Suprapubic skin (tissue), 4 donors: ENCODE data around the gene PDE11A. TPM values are rescaled to one million over a fixed set of nuclear protein-coding genes. Genes with fewer than 3 reads are reported as not detected.
A peak's percentile ranks its signal among the peaks of the same experiment; 100 is the strongest.

Source experiments
- DNase-seq, 2 donors: peaks; one replicate each; pipeline ENCODE4 v3.0.0-alpha.2; 2019; ENCODE audit warnings: low spot score in 2 of 2
- H3K27ac ChIP-seq: fragments of 200-600 bp; sonication (generic); one replicate; pipeline ENCODE4 v1.5.1; 2019
- H3K27me3 ChIP-seq: fragments of 200-600 bp; sonication (generic); one replicate; pipeline ENCODE4 v1.5.1; 2019
- H3K36me3 ChIP-seq: fragments of 200-600 bp; sonication (generic); one replicate; pipeline ENCODE4 v1.5.1; 2019
- H3K4me1 ChIP-seq: fragments of 200-600 bp; sonication (generic); one replicate; pipeline ENCODE4 v1.5.1; 2019
- H3K4me3 ChIP-seq: fragments of 200-600 bp; sonication (generic); one replicate; pipeline ENCODE4 v1.5.1; 2019; ENCODE audit warnings: mild to moderate bottlenecking
- H3K9me3 ChIP-seq: fragments of 200-600 bp; sonication (generic); one replicate; pipeline ENCODE4 v1.5.1; 2019
- EP300 ChIP-seq: sonication (generic); formaldehyde crosslinking; IDR thresholded peaks from one replicate; pipeline ENCODE4 v1.6.1; 2017; ENCODE audit warnings: antibody characterized with exemption
- POLR2A ChIP-seq, 2 donors: fragments of 450-650 bp; IDR thresholded peaks; one replicate each; pipeline ENCODE4 v1.6.1; 2017; ENCODE audit warnings: antibody characterized with exemption in 2 of 2, mild to moderate bottlenecking in 2 of 2, moderate library complexity in 2 of 2
- POLR2AphosphoS5 ChIP-seq, 3 donors: sonication (generic); formaldehyde crosslinking; IDR thresholded peaks; one replicate each; pipeline ENCODE4 v1.6.1; 2017; ENCODE audit warnings: antibody characterized with exemption in 3 of 3
- WGBS: methylation state at CpG from one replicate; pipeline ENCODE4 v1.1.5; 2018; 5-methylcytosine and 5-hydroxymethylcytosine counted together
- total RNA-seq, 4 donors: library from RNA; depleted of rRNA; stranded (reverse); fragments of >200 nt; gene quantifications; one replicate each; pipeline ENCODE4 v1.1.0, GENCODE V29; 2016
- TF ChIP-seq, protein P1 (sequence below), 2 donors: fragments of 200-600 bp in 1 of 2; fragments of 450-650 bp in 1 of 2; sonication (generic) in 1 of 2; IDR thresholded peaks; one replicate each; pipeline ENCODE4 v1.5.1; 2016 to 2019; ENCODE audit warnings: antibody characterized with exemption in 2 of 2, mild to moderate bottlenecking in 1 of 2, moderate library complexity in 1 of 2

PDE11A gene
- total RNA-seq, result 1 to 10 TPM in 1 of 4 donors, under 1 TPM in 3; 0.08 to 1.0 (median 0.36) TPM

GRCh38 chr2:178072383-178073301 is at the start of gene PDE11A:
Gene PDE11A (minus strand): TSS chr2:178072777. CDS start chr2:178072437, 340 bp downstream.
- 4% methylated on average over 28 of the region's 44 CpGs for WGBS
- TF ChIP-seq POLR2AphosphoS5 (IDR thresholded peaks at IDR 0.05) (no peak), EP300 (no peak), POLR2A (IDR thresholded peaks at IDR 0.05) (no peak)
- TF ChIP-seq, protein P1, sequence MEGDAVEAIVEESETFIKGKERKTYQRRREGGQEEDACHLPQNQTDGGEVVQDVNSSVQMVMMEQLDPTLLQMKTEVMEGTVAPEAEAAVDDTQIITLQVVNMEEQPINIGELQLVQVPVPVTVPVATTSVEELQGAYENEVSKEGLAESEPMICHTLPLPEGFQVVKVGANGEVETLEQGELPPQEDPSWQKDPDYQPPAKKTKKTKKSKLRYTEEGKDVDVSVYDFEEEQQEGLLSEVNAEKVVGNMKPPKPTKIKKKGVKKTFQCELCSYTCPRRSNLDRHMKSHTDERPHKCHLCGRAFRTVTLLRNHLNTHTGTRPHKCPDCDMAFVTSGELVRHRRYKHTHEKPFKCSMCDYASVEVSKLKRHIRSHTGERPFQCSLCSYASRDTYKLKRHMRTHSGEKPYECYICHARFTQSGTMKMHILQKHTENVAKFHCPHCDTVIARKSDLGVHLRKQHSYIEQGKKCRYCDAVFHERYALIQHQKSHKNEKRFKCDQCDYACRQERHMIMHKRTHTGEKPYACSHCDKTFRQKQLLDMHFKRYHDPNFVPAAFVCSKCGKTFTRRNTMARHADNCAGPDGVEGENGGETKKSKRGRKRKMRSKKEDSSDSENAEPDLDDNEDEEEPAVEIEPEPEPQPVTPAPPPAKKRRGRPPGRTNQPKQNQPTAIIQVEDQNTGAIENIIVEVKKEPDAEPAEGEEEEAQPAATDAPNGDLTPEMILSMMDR (IDR thresholded peaks at IDR 0.05), result no peak
- H3K9me3 ChIP-seq, result no peaks in the 10 kb centered on the region
- peaks cover 14% of the 10 kb centered on the region for H3K4me1 ChIP-seq
- DNase-seq, result peak; percentile 80 to 85
- H3K27ac ChIP-seq, result peak within 1 kb of the TSS; percentile 23
- H3K36me3 ChIP-seq, result no peaks in the 10 kb centered on the region
- peak within 1 kb of the TSS; percentile 46 for H3K4me3 ChIP-seq
- H3K27me3 ChIP-seq, result peaks cover 21% of the 10 kb centered on the region

GRCh38 chr2:178119179-178119922 is 46.8 kb upstream of the PDE11A start:
- Histone ChIP-seq H3K27me3 (no peaks in the 10 kb centered on the region), H3K36me3 (peaks cover 44% of the 10 kb centered on the region), H3K27ac (no peak overlapping the region), H3K4me3 (no peak overlapping the region), H3K9me3 (no peaks in the 10 kb centered on the region), H3K4me1 (no peaks in the 10 kb centered on the region)
- TF ChIP-seq, protein P1 (IDR thresholded peaks at IDR 0.05), result no peak
- TF ChIP-seq POLR2AphosphoS5 (IDR thresholded peaks at IDR 0.05) (no peak), POLR2A (IDR thresholded peaks at IDR 0.05) (no peak), EP300 (no peak)
- WGBS, result 83% methylated on average over 3 of the region's 3 CpGs
- DNase-seq, result no peak

DNA sequence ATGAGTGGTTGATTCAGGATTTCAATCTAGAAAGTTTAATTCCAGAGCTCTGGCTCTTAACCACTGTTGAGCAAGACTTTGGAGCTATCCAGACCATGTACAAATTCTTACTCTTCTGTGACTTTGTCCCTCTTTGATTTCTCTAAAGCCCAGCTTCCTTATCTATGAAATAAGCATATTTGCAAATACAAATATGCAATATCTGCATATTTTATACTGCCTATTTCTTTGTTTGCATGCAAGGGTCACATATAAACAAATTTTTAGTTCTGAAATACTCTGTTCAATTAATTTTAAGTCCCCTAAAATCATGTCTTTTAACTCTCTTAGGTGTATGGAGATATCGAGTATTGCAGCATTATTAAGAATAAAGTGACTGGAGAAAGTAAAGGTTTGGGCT is 45.1 kb upstream of the PDE11A start:
- Histone ChIP-seq H3K27ac (no peak overlapping the region), H3K4me1 (peaks cover 14% of the 10 kb centered on the region), H3K9me3 (no peaks in the 10 kb centered on the region), H3K4me3 (no peak overlapping the region), H3K27me3 (no peaks in the 10 kb centered on the region), H3K36me3 (peaks cover 28% of the 10 kb centered on the region)
- TF ChIP-seq POLR2AphosphoS5 (IDR thresholded peaks at IDR 0.05), result no peak
- TF ChIP-seq, protein P1 (IDR thresholded peaks at IDR 0.05), result no peak
- no peak for TF ChIP-seq EP300
- TF ChIP-seq POLR2A (IDR thresholded peaks at IDR 0.05), result no peak
- DNase-seq, result no peak
- WGBS, result 93% methylated on average over 1 of the region's 1 CpG

GRCh38 chr2:178115271-178115670 is 42.7 kb upstream of the PDE11A start:
- peaks cover 11% of the 10 kb centered on the region for H3K36me3 ChIP-seq
- TF ChIP-seq POLR2AphosphoS5 (IDR thresholded peaks at IDR 0.05), result no peak
- TF ChIP-seq, protein P1 (IDR thresholded peaks at IDR 0.05), result no peak
- no peak for TF ChIP-seq POLR2A (IDR thresholded peaks at IDR 0.05)
- TF ChIP-seq EP300, result no peak
- H3K4me3 ChIP-seq, result no peak overlapping the region

DNA sequence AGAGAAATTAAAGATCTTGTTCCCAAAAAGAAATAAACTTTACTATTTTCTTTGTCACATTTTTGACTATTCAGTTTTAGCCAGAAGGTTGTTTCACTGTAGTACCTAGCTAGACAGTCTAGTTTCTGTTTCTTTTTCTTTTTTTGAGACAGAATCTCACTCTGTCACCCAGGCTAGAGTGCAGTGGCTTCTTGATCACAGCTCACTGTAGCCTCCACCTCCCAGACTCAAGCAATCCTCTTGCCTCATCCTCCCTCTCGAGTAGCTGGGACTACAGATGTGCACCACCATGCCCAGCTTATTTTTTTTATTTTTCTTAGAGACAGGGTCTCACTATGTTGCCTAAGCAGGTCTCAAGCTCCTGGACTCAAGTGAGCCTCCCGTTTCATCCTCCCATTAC is 41.9 kb upstream of the PDE11A start:
- peaks cover 22% of the 10 kb centered on the region for H3K4me1 ChIP-seq
- H3K9me3 ChIP-seq, result no peaks in the 10 kb centered on the region
- no peak for DNase-seq
- no peaks in the 10 kb centered on the region for H3K27me3 ChIP-seq
- H3K4me3 ChIP-seq, result no peak overlapping the region
- WGBS, result 83% methylated on average over 2 of the region's 2 CpGs
- H3K27ac ChIP-seq, result no peak overlapping the region
- no peak for TF ChIP-seq POLR2AphosphoS5 (IDR thresholded peaks at IDR 0.05)
- no peak for TF ChIP-seq POLR2A (IDR thresholded peaks at IDR 0.05)
- no peak for TF ChIP-seq EP300
- TF ChIP-seq, protein P1 (IDR thresholded peaks at IDR 0.05), result no peak
- H3K36me3 ChIP-seq, result peaks cover 4% of the 10 kb centered on the region

More at GRCh38 chr2:178115271-178115670, 42.7 kb upstream of the PDE11A start:
- Histone ChIP-seq H3K4me1 (peaks cover 22% of the 10 kb centered on the region), H3K27me3 (no peaks in the 10 kb centered on the region), H3K9me3 (no peaks in the 10 kb centered on the region), H3K27ac (no peak overlapping the region)
- DNase-seq, result no peak
